DOHH2 (cell line): Measurements from ENCODE around the gene LNP1.

Source experiments
- CTCF ChIP-seq: fragments of 200-600 bp; sonication (generic); IDR thresholded peaks from one replicate; pipeline ENCODE4 v1.5.1; 2014; ENCODE audit warnings: antibody characterized with exemption, mild to moderate bottlenecking, low read depth, low read length; ENCODE audit not compliant: poor library complexity, severe bottlenecking
- EZH2phosphoT487 ChIP-seq: fragments of 200-600 bp; sonication (generic); IDR thresholded peaks from 2 replicates; pipeline ENCODE4 v1.6.1; 2017; ENCODE audit warnings: borderline replicate concordance, mild to moderate bottlenecking, antibody characterized with exemption, low read length, moderate library complexity, mixed read lengths

DNA sequence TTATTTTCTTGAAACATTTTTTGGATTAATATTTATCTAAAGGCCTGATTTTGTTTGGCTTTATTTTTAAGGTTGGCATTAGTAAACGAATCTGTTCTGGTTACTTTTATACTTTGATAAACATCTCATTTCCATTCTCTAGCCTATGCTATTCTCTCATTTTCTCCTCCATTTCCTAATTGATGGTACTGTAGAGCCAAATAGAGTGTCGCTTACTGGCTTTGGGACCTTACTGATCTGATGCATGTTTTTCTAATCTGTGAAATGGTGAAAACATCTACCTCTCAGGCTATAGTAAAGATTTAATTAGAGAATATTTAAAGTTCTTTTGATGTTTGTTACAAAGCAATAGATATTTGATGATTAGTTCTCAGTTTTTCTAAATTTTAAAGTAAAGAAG, 1.6 kb downstream of the LNP1 start:
- no peak for TF ChIP-seq CTCF
- TF ChIP-seq EZH2phosphoT487, result no peak
